Measurements from ENCODE around the gene ZBTB44.

- no peak for TF ChIP-seq CTCF (conservative IDR thresholded peaks at IDR 0.05; ENCODE audit: low read length)
- no peak for TF ChIP-seq EZH2phosphoT487 (IDR thresholded peaks at IDR 0.05; ENCODE audit: borderline replicate concordance)
Measured at GRCh38 chr11:130358398-130358797, 43.7 kb upstream of the ZBTB44 start.
